ENCODE data around the gene FLVCR2. TPM values are rescaled to one million over a fixed set of nuclear protein-coding genes. Genes with fewer than 3 reads are reported as not detected.

Gene FLVCR2
- total and polyA plus RNA-seq, 12 donors = 0.95 to 11.3 (median 2.9) TPM

DNA sequence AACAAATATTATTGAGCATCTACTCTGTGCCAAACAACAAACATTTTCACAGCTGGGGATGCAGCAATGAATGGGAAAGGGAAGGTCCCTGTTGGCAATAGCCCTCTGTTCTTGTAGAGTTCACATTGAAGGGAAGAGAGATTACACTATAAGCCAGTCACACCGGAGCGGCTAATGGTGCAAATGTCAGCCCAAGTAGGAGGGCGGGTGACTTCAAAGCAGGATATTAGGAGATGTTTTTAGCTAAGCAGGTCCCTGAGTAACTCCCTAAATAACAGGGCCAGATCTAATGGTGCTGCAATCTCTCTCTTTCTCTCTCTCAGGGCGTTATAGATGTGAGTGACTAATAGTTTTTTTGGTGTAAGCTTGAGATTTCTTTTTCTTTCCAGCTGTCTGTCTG, 30.7 kb downstream of the FLVCR2 start:
- intact Hi-C loops (cut with DNase I) = no loop called here
- Histone ChIP-seq H3K9me3 (peaks cover 0 to 12% (median 0%) of the 10 kb centered on the region in 11 donors), H3K36me3 (no peaks in the 10 kb centered on the region), H3K4me3 (no peak overlapping the region), H3K4me1 (peaks cover 0 to 79% (median 34%) of the 10 kb centered on the region in 9 donors), H3K27me3 (no peaks in the 10 kb centered on the region), H3K27ac (peak overlapping the region in 1 of 10 donors; percentile 81)
- DNase-seq (no peak), ATAC-seq (peak in 1 of 8 donors; percentile 34)
- WGBS, 2 donors = 74 to 83% methylated on average over 4 of the region's 4 CpGs
- TF ChIP-seq, protein P1, sequence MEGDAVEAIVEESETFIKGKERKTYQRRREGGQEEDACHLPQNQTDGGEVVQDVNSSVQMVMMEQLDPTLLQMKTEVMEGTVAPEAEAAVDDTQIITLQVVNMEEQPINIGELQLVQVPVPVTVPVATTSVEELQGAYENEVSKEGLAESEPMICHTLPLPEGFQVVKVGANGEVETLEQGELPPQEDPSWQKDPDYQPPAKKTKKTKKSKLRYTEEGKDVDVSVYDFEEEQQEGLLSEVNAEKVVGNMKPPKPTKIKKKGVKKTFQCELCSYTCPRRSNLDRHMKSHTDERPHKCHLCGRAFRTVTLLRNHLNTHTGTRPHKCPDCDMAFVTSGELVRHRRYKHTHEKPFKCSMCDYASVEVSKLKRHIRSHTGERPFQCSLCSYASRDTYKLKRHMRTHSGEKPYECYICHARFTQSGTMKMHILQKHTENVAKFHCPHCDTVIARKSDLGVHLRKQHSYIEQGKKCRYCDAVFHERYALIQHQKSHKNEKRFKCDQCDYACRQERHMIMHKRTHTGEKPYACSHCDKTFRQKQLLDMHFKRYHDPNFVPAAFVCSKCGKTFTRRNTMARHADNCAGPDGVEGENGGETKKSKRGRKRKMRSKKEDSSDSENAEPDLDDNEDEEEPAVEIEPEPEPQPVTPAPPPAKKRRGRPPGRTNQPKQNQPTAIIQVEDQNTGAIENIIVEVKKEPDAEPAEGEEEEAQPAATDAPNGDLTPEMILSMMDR (IDR thresholded peaks at IDR 0.05) = no peak

- Histone ChIP-seq H3K4me3 (no peak overlapping the region), H3K4me1 (peaks cover 0 to 79% (median 26%) of the 10 kb centered on the region in 9 donors), H3K27ac (peak overlapping the region in 3 of 10 donors; percentile 16 to 81 (median 31)), H3K27me3 (no peaks in the 10 kb centered on the region), H3K36me3 (no peaks in the 10 kb centered on the region), H3K9me3 (peaks cover 0 to 12% (median 0%) of the 10 kb centered on the region in 11 donors)
- TF ChIP-seq, protein P1 (IDR thresholded peaks at IDR 0.05) = no peak
- WGBS, 2 donors = 61% methylated on average over 9 of the region's 9 CpGs
- DNase-seq (no peak), ATAC-seq (peak in 4 of 8 donors; percentile 17 to 66 (median 42))
- intact Hi-C loops (cut with DNase I) = loop anchor here in 1 of 10 donors (5.0 kb wide), 1 partner anchor 1658 kb away; the partner anchor contains the start of genes COQ6 and FAM161B
Observed at GRCh38 chr14:75609606-75610475, 31.4 kb downstream of the FLVCR2 start.

GRCh38 chr14:75610834-75611233, 32.4 kb downstream of the FLVCR2 start:
- Histone ChIP-seq H3K4me1 (peaks cover 0 to 72% (median 18%) of the 10 kb centered on the region in 9 donors), H3K36me3 (no peaks in the 10 kb centered on the region), H3K9me3 (peaks cover 0 to 12% (median 0%) of the 10 kb centered on the region in 11 donors), H3K4me3 (no peak overlapping the region), H3K27me3 (no peaks in the 10 kb centered on the region), H3K27ac (peak overlapping the region in 3 of 10 donors; percentile 14 to 81 (median 39))
- TF ChIP-seq, protein P1 (IDR thresholded peaks at IDR 0.05) = no peak
- ATAC-seq (no peak), DNase-seq (no peak)
- intact Hi-C loops (cut with DNase I) = loop anchor here in 1 of 10 donors (5.0 kb wide), 1 partner anchor 1659 kb away; the partner anchor contains the start of genes COQ6 and FAM161B
- 70 to 71% methylated on average over 4 of the region's 4 CpGs for WGBS, 2 donors

- peaks cover 0 to 11% (median 0%) of the 10 kb centered on the region in 11 donors for H3K9me3 ChIP-seq
- H3K4me1 ChIP-seq = peaks cover 0 to 61% (median 14%) of the 10 kb centered on the region in 9 donors
- intact Hi-C loops (cut with DNase I) = loop anchor here in 1 of 10 donors (5.0 kb wide), 1 partner anchor 1660 kb away; the partner anchor contains the start of genes COQ6 and FAM161B
- no peaks in the 10 kb centered on the region for H3K27me3 ChIP-seq
- no peak for DNase-seq
- 76 to 81% methylated on average over 4 of the region's 4 CpGs for WGBS, 2 donors
- H3K27ac ChIP-seq = peak overlapping the region in 1 of 10 donors; percentile 81
- TF ChIP-seq, protein P1 (IDR thresholded peaks at IDR 0.05) = no peak
- H3K36me3 ChIP-seq = no peaks in the 10 kb centered on the region
- no peak for ATAC-seq
- no peak overlapping the region for H3K4me3 ChIP-seq
Observed at GRCh38 chr14:75612157-75612556, 33.7 kb downstream of the FLVCR2 start.
